Activated CD4-positive, alpha-beta T cell treated with anti-CD3 and anti-CD28 coated beads, Interleukin-2, amount 10 ng/mL, durations not matched to agents 24 days and 14 days (primary cell): ENCODE data around the gene GART. TPM values are rescaled to one million over a fixed set of nuclear protein-coding genes. Genes with fewer than 3 reads are reported as not detected.

Experiments used
- DNase-seq: peaks from one replicate; pipeline ENCODE4 v3.0.0; 2022
- H3K27ac Mint-ChIP-seq: one replicate; pipeline ENCODE4 v1.8.0; 2022; ENCODE audit warnings: mild to moderate bottlenecking, mixed read lengths
- H3K27me3 Mint-ChIP-seq: one replicate; pipeline ENCODE4 v1.8.0; 2022; ENCODE audit warnings: mixed read lengths
- H3K36me3 Mint-ChIP-seq: one replicate; pipeline ENCODE4 v1.8.0; 2022; ENCODE audit warnings: low read depth, mild to moderate bottlenecking, mixed read lengths
- H3K4me1 Mint-ChIP-seq: one replicate; pipeline ENCODE4 v1.8.0; 2021; ENCODE audit warnings: mixed read lengths
- H3K4me3 Mint-ChIP-seq: one replicate; pipeline ENCODE4 v1.8.0; 2022; ENCODE audit warnings: mild to moderate bottlenecking, moderate library complexity, mixed read lengths
- H3K9me3 Mint-ChIP-seq: one replicate; pipeline ENCODE4 v1.8.0; 2021; ENCODE audit warnings: mixed read lengths
- intact Hi-C: fragments of 100-400 bp; cut with micrococcal nuclease; formaldehyde crosslinking; loops from one replicate; pipeline ENCODE4 v1.15.1; 2023
- total RNA-seq: library from RNA; stranded (reverse); gene quantifications from 2 replicates; pipeline ENCODE4 v1.2.3, GENCODE V29; 2022

The GART gene
- total RNA-seq, 1 donor from 2014 or later, result 221 TPM

GRCh38 chr21:33562389-33562788, 20.5 kb upstream of the GART start:
- intact Hi-C loops, result no loop called here
- Mint-ChIP-seq H3K27ac (no peak overlapping the region), H3K4me3 (no peak overlapping the region), H3K27me3 (no peaks in the 10 kb centered on the region), H3K9me3 (no peaks in the 10 kb centered on the region), H3K4me1 (peaks cover 20% of the 10 kb centered on the region), H3K36me3 (peaks cover 56% of the 10 kb centered on the region)
- DNase-seq, result no peak

- Mint-ChIP-seq H3K9me3 (no peaks in the 10 kb centered on the region), H3K27me3 (no peaks in the 10 kb centered on the region), H3K4me1 (peaks cover 25% of the 10 kb centered on the region), H3K27ac (peak overlapping the region; percentile 51), H3K36me3 (peaks cover 62% of the 10 kb centered on the region), H3K4me3 (no peak overlapping the region)
- DNase-seq, result no peak
- intact Hi-C loops, result no loop called here
Observed at GRCh38 chr21:33561373-33561772, 19.5 kb upstream of the GART start.

- H3K4me3 Mint-ChIP-seq, result no peak overlapping the region
- DNase-seq, result no peak
- peaks cover 27% of the 10 kb centered on the region for H3K4me1 Mint-ChIP-seq
- H3K27me3 Mint-ChIP-seq, result no peaks in the 10 kb centered on the region
- intact Hi-C loops, result no loop called here
- H3K36me3 Mint-ChIP-seq, result peaks cover 65% of the 10 kb centered on the region
- peak overlapping the region; percentile 40 for H3K27ac Mint-ChIP-seq
- H3K9me3 Mint-ChIP-seq, result no peaks in the 10 kb centered on the region
Observed at GRCh38 chr21:33560965-33561364, 19.0 kb upstream of the GART start.

- H3K36me3 Mint-ChIP-seq, result peaks cover 74% of the 10 kb centered on the region
- no peak for DNase-seq
- peaks cover 33% of the 10 kb centered on the region for H3K4me1 Mint-ChIP-seq
- intact Hi-C loops, result no loop called here
- no peaks in the 10 kb centered on the region for H3K27me3 Mint-ChIP-seq
- no peaks in the 10 kb centered on the region for H3K9me3 Mint-ChIP-seq
- H3K4me3 Mint-ChIP-seq, result no peak overlapping the region
- no peak overlapping the region for H3K27ac Mint-ChIP-seq
Observed at GRCh38 chr21:33559813-33560212, 17.9 kb upstream of the GART start.

- no peak overlapping the region for H3K27ac Mint-ChIP-seq
Observed at GRCh38 chr21:33558777-33559421, 17.0 kb upstream of the GART start.

GRCh38 chr21:33557447-33557846, 15.5 kb upstream of the GART start:
- intact Hi-C loops, result no loop called here
- H3K36me3 Mint-ChIP-seq, result peaks cover 87% of the 10 kb centered on the region
- no peaks in the 10 kb centered on the region for H3K9me3 Mint-ChIP-seq
- H3K4me3 Mint-ChIP-seq, result no peak overlapping the region
- DNase-seq, result no peak
- peaks cover 42% of the 10 kb centered on the region for H3K4me1 Mint-ChIP-seq
- H3K27ac Mint-ChIP-seq, result no peak overlapping the region
- no peaks in the 10 kb centered on the region for H3K27me3 Mint-ChIP-seq

More at GRCh38 chr21:33558777-33559421, 17.0 kb upstream of the GART start:
- peaks cover 42% of the 10 kb centered on the region for H3K4me1 Mint-ChIP-seq
- no peak for DNase-seq
- no peak overlapping the region for H3K4me3 Mint-ChIP-seq
- no peaks in the 10 kb centered on the region for H3K27me3 Mint-ChIP-seq
- H3K9me3 Mint-ChIP-seq, result no peaks in the 10 kb centered on the region
- intact Hi-C loops, result no loop called here
- H3K36me3 Mint-ChIP-seq, result peaks cover 81% of the 10 kb centered on the region

- Mint-ChIP-seq H3K4me1 (peaks cover 36% of the 10 kb centered on the region), H3K4me3 (no peak overlapping the region), H3K27me3 (no peaks in the 10 kb centered on the region), H3K9me3 (no peaks in the 10 kb centered on the region), H3K36me3 (peaks cover 84% of the 10 kb centered on the region), H3K27ac (no peak overlapping the region)
- intact Hi-C loops, result no loop called here
- no peak for DNase-seq
Observed at GRCh38 chr21:33554982-33555344, 13.0 kb upstream of the GART start.

- Mint-ChIP-seq H3K27me3 (no peaks in the 10 kb centered on the region), H3K36me3 (peaks cover 84% of the 10 kb centered on the region), H3K27ac (peak overlapping the region; percentile 12), H3K9me3 (no peaks in the 10 kb centered on the region), H3K4me1 (peaks cover 38% of the 10 kb centered on the region), H3K4me3 (peak overlapping the region; percentile 38)
- no peak for DNase-seq
- intact Hi-C loops, result no loop called here
Observed at GRCh38 chr21:33554236-33554981, 12.5 kb upstream of the GART start.

- H3K27ac Mint-ChIP-seq, result no peak overlapping the region
- H3K27me3 Mint-ChIP-seq, result no peaks in the 10 kb centered on the region
- H3K36me3 Mint-ChIP-seq, result peaks cover 85% of the 10 kb centered on the region
- intact Hi-C loops, result no loop called here
- peaks cover 36% of the 10 kb centered on the region for H3K4me1 Mint-ChIP-seq
- no peak for DNase-seq
- H3K9me3 Mint-ChIP-seq, result no peaks in the 10 kb centered on the region
- no peak overlapping the region for H3K4me3 Mint-ChIP-seq
Observed at GRCh38 chr21:33552999-33553598, 11.2 kb upstream of the GART start.

GRCh38 chr21:33552093-33552998, 10.4 kb upstream of the GART start:
- Mint-ChIP-seq H3K27ac (no peak overlapping the region), H3K36me3 (peaks cover 79% of the 10 kb centered on the region), H3K4me3 (no peak overlapping the region), H3K27me3 (no peaks in the 10 kb centered on the region), H3K4me1 (peaks cover 36% of the 10 kb centered on the region), H3K9me3 (no peaks in the 10 kb centered on the region)
- DNase-seq, result no peak
- intact Hi-C loops, result no loop called here

- peaks cover 79% of the 10 kb centered on the region for H3K36me3 Mint-ChIP-seq
- DNase-seq, result peak; percentile 42
- no peaks in the 10 kb centered on the region for H3K27me3 Mint-ChIP-seq
- H3K27ac Mint-ChIP-seq, result no peak overlapping the region
- intact Hi-C loops, result no loop called here
- H3K9me3 Mint-ChIP-seq, result no peaks in the 10 kb centered on the region
- H3K4me3 Mint-ChIP-seq, result no peak overlapping the region
- peaks cover 32% of the 10 kb centered on the region for H3K4me1 Mint-ChIP-seq
Observed at GRCh38 chr21:33551664-33552063, 9.7 kb upstream of the GART start.

GRCh38 chr21:33550772-33551660, 9.1 kb upstream of the GART start:
- Mint-ChIP-seq H3K4me1 (peaks cover 27% of the 10 kb centered on the region), H3K27me3 (no peaks in the 10 kb centered on the region), H3K4me3 (no peak overlapping the region), H3K9me3 (no peaks in the 10 kb centered on the region), H3K27ac (no peak overlapping the region), H3K36me3 (peaks cover 74% of the 10 kb centered on the region)
- intact Hi-C loops, result no loop called here
- no peak for DNase-seq
